ENCODE results near the gene DPF1.

DNA sequence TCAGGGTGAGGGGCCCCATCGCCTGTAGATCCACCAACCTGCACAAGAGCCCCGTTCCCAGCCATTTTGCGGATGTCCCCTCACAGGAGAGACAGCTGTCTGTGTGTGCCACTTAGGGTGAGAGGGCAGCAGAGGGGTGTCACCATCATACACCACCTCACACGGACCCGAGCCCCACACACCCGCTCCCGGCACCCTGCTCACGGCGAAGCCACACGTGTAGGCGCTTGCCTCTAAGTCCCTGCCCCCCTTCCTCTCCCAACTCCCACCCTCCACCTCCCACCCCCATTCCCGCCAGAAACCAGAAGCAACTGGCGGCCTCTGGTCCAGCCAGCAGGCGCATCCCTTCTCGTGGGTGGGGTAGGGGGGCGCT is 4.0 kb upstream of the DPF1 start:
- TF ChIP-seq CTCF (IDR thresholded peaks at IDR 0.05) (no peak), POLR2A (IDR thresholded peaks at IDR 0.05) (no peak)

Measured in uterus (tissue), 2 donors.